Measurements from ENCODE around the gene MAP3K21.

MAP3K21 gene

GRCh38 chr1:233389893-233390292, 62.4 kb downstream of the MAP3K21 start:
- H3K9me3 ChIP-seq (ENCODE audit: control insufficient read depth, insufficient read depth, low read depth, low read length): no peaks in the 10 kb centered on the region; the same call in 1 of the 2 replicates
- H3K27ac ChIP-seq (ENCODE audit: extremely low read depth, low read depth, low read length): no peak overlapping the region
- POLR2A ChIA-PET: interaction anchor here (0.6 kb wide), 1 partner anchor 862 kb away, joined by 9 read pairs; no protein-coding TSS in a partner anchor
- H3K36me3 ChIP-seq (ENCODE audit: control insufficient read depth in 2 of 2, insufficient read depth in 1 of 2, low read length in 2 of 2): peaks cover 0 to 10% of the 10 kb centered on the region in 2 experiments; a peak in 1 of 3 replicates
- no peaks in the 10 kb centered on the region for H3K4me1 ChIP-seq (ENCODE audit: control insufficient read depth, insufficient read depth, low read length)
- H3K4me3 ChIP-seq (ENCODE audit: low read depth, low read length): no peak overlapping the region
- CTCF ChIA-PET: interaction anchor here (0.6 to 5.9 kb wide), 9 partner anchors 23 to 920 kb away, joined by 3 to 43 read pairs (median 4); no protein-coding TSS in a partner anchor
- no peak for TF ChIP-seq KLF1 (tag by site-specific recombination; IDR thresholded peaks at IDR 0.05)
- TF ChIP-seq OVOL3 (tag by site-specific recombination; IDR thresholded peaks at IDR 0.05): no peak
- TF ChIP-seq KLF16 (tag by site-specific recombination; IDR thresholded peaks at IDR 0.05): no peak
- TF ChIP-seq ZNF354C (tag by site-specific recombination; IDR thresholded peaks at IDR 0.05; ENCODE audit: borderline replicate concordance, low read depth): no peak
- TF ChIP-seq ZNF248 (tag by site-specific recombination; IDR thresholded peaks at IDR 0.05): no peak
- no peak for TF ChIP-seq GLIS2 (tag by site-specific recombination; IDR thresholded peaks at IDR 0.05)

GRCh38 chr1:233390842-233391737, 63.6 kb downstream of the MAP3K21 start:
- Histone ChIP-seq H3K36me3 (ENCODE audit: control insufficient read depth in 2 of 2, insufficient read depth in 1 of 2, low read length in 2 of 2) (no peaks in the 10 kb centered on the region), H3K27ac (ENCODE audit: extremely low read depth, low read depth, low read length) (no peak overlapping the region), H3K9me3 (ENCODE audit: control insufficient read depth, insufficient read depth, low read depth, low read length) (no peaks in the 10 kb centered on the region; the same call in 1 of the 2 replicates), H3K4me1 (ENCODE audit: control insufficient read depth, insufficient read depth, low read length) (no peaks in the 10 kb centered on the region), H3K4me3 (ENCODE audit: low read depth, low read length) (no peak overlapping the region)
- CTCF ChIA-PET: interaction anchor here (0.7 to 5.9 kb wide), 14 partner anchors 10 to 1845 kb away, joined by 3 to 43 read pairs (median 6); partner anchors contain the start of gene SLC35F3
- POLR2A ChIA-PET: no interaction called here
- TF ChIP-seq PRDM6 (tag by site-specific recombination; IDR thresholded peaks at IDR 0.05) (peak; percentile 20; the same call in 1 of the 2 replicates), TRIM28 (IDR thresholded peaks at IDR 0.05; ENCODE audit: borderline replicate concordance, low read length) (0 out of 2 replicates have a peak, but pooled peaks have one; percentile 35), ZNF518A (tag by site-specific recombination; conservative IDR thresholded peaks at IDR 0.05; ENCODE audit: low read depth) (no peak), ZNF148 (tag by site-specific recombination; IDR thresholded peaks at IDR 0.05; ENCODE audit: borderline replicate concordance) (no peak), PRDM10 (tag by site-specific recombination; IDR thresholded peaks at IDR 0.05) (peak; percentile 34; the same call in 1 of the 2 replicates), FEZF1 (tag by site-specific recombination; IDR thresholded peaks at IDR 0.05) (peak; percentile 89), TCF7L2 (IDR thresholded peaks at IDR 0.05; ENCODE audit: borderline replicate concordance, low read depth, low read length) (peak; percentile 48; the same call in 1 of the 2 replicates), ZIC2 (tag by site-specific recombination; IDR thresholded peaks at IDR 0.05) (peak; percentile 94)

Measured in HEK293 (cell line).